HG03103 (cell line): Measurements from ENCODE around the gene MSRB1.
A peak's percentile ranks its signal among the peaks of the same experiment; 100 is the strongest.

Experiments used
- ATAC-seq: cut with Tn5 transposase; IDR thresholded peaks from one replicate; pipeline ENCODE4 v1.9.1; 2021; ENCODE audit warnings: low read depth; ENCODE audit not compliant: unreplicated experiment

The MSRB1 gene

GRCh38 chr16:1979271-1980029 is 36.5 kb upstream of the MSRB1 start:
- ATAC-seq = no peak

GRCh38 chr16:1978476-1979120 is 35.6 kb upstream of the MSRB1 start:
- ATAC-seq = no peak

- ATAC-seq = no peak
Measured at GRCh38 chr16:1977875-1978268, 34.9 kb upstream of the MSRB1 start.

GRCh38 chr16:1976951-1977874 is 34.2 kb upstream of the MSRB1 start:
- ATAC-seq = no peak

GRCh38 chr16:1976216-1976520 is 33.2 kb upstream of the MSRB1 start:
- ATAC-seq = no peak

- no peak for ATAC-seq
Measured at GRCh38 chr16:1975432-1976215, 32.6 kb upstream of the MSRB1 start.

GRCh38 chr16:1974157-1975070 is 31.4 kb upstream of the MSRB1 start:
- ATAC-seq = no peak

GRCh38 chr16:1973461-1974156 is 30.6 kb upstream of the MSRB1 start:
- ATAC-seq = no peak

DNA sequence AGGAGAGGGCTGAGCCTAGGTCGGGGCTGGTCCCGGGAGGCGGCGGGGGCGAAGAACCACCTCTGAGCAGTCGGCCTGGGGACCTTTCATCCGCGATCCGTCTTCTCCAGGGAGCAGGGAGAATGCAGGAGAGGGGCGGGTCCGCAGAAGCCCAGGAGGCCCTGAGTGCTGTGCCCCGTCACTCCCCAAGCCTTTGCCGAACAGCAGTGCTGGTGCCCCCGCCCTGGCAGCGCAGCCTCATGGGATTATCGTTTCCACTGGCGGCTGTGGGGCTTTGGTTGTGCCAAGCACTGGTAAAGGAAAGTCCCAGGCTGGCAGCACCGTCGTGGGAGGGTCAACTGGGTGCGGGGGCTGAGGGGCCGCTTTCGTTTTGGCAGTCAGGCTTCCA is 29.5 kb upstream of the MSRB1 start:
- ATAC-seq = no peak

GRCh38 chr16:1971796-1972489 is 28.9 kb upstream of the MSRB1 start, which contains the start of gene TBL3:
Gene TBL3 (plus strand): TSS chr16:1972053. CDS start chr16:1972165, 112 bp downstream.
- peak; percentile 75 for ATAC-seq

DNA sequence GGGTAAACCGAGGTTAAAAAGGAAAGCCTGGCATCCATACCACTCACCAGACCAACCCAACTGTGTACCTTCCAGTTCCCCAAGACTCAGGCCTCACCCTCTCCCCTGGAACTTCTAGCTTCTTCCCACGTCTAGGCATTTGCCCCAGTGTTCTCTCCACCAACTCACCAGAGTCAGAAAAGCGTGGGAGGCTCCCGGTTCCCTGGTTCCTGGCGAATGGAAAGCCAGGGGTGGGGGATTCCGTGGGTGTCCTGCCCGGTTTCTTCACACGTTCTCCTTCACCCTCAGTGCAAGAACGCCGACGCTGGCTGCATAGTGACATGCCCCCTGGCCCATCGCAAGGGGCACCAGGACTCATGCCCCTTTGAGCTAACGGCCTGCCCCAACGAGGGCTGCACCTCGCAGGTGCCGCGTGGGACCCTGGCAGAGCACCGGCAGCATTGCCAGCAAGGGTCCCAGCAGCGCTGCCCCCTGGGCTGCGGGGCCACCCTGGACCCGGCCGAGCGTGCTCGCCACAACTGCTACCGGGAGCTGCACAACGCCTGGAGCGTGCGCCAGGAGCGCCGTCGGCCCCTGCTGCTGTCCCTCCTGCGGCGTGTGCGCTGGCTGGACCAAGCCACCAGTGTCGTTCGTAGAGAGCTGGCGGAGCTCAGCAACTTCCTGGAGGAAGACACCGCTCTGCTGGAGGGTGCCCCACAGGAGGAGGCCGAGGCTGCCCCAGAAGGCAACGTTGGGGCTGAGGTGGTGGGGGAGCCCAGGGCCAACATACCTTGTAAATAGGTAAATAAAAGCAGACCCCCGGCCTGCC is 25.4 kb upstream of the MSRB1 start:
- ATAC-seq = no peak

- ATAC-seq = no peak
Measured at GRCh38 chr16:1966460-1966859, 23.5 kb upstream of the MSRB1 start, which contains the start of gene RNF151. Gene RNF151 (plus strand): TSS chr16:1966856. CDS start chr16:1966882, 26 bp downstream.

DNA sequence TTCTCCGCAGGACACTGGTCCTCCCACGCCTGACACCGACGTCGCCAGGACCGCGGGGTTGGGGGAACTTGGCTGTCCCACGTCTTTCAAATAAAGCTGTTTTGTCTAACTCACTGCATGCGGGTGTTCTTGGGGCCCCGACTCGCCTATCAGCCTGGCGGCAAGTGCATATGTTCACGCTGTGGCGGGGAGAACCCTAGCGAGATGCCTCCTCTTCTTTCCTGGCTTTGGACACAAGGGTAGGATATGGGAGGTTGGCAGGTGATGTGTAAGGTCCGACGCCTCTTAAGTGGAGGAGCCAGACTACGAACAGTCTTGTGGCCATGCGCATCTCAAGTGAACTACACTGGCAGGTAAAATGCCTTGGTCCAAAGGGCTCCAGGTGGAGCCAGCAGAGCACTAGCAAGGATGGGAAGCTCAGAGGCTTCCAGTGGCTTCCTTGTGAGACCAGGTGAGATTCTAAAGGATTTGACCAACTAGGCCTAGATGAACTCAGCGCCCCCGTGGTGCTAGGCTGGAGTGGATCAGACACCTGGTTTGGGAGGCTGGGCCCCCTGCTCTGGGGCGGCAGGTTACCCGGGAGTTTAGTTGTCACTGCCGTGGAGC is 22.5 kb upstream of the MSRB1 start:
- ATAC-seq = no peak

DNA sequence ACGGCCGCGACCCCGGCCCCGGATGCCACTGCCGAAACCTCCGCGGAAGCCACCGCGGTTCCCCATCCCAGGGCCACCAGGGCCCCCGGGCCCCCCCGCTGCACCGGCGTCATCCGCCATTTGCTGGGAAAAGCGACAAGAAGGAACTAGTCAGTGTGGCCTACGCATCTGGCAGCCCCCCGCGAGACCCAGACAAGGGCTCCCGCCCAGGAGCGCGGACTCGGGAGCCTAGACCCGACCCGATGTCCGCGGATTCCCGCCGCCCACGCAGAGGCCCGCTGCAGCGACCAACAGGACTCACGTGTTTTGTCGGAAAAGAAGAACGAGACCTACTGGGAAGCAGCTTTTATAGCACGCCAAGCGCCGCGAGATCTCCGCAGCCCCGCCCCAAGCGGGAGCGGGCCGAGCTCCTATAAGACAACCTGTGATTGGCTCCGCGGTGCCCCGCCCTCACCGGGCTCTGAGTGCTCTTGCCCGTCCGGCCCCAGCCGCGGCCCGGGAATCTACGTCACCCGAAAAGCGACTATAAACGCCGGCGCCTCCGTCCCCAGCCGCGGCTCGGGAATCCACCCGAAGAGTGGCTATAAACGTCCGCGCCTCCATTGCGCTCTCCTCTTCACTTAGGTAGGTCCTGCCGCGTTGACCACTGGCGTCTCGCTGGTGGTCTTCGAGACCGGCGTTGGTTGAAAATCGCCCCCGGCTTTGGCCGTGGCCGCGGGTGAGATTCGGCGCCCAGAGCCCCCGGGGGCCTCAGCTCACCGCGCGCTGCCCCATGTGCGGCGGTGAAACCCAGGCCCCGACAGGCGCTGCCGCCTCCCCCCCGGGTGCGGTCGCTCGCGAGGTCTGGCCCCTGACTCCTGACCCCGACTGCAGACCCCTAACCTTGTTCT is 21.8 kb upstream of the MSRB1 start, which contains the start of gene RPS2:
Gene RPS2 (minus strand): TSS at position 321 of the 890 bp plus-strand sequence. CDS start 201 bp downstream, at position 120.
- peak; percentile 75 for ATAC-seq

GRCh38 chr16:1963806-1964505 is 21.0 kb upstream of the MSRB1 start:
- no peak for ATAC-seq
